ENCODE measurements around the gene TAF8. TPM values are rescaled to one million over a fixed set of nuclear protein-coding genes. Genes with fewer than 3 reads are reported as not detected.
"Not testable (repeated sequence)": the region's sequence is repeated elsewhere in the genome, so short reads cannot be mapped to it uniquely, and the experiment has no call there.

TAF8 gene
- total RNA-seq, 2 donors from 2014 or later, result 20.5 to 25.3 TPM

DNA sequence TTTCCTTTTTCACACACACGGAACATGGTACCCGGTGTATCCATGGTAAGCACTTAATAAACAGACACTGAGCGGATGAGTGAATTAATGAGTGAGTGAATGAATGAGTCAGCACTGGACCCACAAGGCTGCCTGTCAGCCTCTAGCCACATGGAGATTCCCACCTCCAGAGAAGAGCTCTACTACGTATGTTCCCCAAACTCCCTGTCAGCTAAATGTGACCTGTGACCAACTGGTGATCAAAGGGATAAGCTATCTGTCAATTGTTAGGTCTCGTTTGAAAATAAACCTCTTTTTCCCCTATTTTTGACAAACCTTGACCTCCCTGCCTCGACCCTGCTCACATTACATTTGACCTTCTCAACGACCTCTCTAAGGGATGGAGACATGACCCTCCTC is 24.5 kb upstream of the TAF8 start:
- intact Hi-C loops (cut with DNase I), result no loop called here
- DNase-seq, result no peak
- ATAC-seq, result no peak

GRCh38 chr6:42026540-42026939 is 23.8 kb upstream of the TAF8 start:
- intact Hi-C loops (cut with DNase I), result no loop called here
- ATAC-seq (no peak), DNase-seq (no peak)

DNA sequence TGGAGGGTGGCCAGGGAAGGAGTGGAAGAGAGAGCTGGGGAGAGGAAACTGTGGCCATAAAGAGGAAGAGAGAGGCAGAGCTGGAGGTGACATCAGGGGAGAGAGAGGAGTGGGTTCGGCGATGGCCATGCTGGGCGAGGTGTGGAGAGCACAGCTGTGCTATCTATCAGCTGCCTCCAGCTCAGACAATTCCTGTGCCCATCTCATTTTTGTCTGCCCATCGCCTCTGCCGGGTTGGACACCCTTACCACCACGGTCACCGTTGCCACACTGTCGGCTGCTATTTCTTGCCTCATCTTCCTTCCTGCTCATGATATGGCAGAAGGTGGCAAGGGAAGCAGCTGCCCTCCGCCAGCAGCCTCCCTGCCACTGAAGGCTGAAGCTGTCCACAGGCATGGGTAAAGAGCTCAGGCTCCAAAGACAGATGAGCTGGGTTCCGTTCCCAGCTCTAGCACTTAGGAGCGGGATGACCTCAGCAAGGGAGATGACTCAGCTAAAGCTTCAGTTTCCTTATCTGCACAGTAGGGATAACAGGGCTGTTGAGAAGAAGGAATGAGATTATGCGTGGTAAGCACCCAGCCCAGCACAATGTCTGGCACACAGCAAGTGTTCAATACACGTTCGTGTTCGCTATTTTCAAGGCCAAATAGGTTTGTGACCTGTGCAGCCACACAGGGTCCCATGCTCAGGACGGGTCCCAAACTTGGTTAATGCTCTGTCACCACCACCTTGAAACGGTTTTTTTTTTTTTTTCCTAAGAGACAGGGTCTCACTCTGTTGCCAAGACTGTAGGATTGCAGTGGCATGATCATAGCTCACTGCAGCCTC is 21.9 kb upstream of the TAF8 start:
- intact Hi-C loops (cut with DNase I), result no loop called here
- peak; percentile 54 for DNase-seq
- peak; percentile 56 to 91 for ATAC-seq

DNA sequence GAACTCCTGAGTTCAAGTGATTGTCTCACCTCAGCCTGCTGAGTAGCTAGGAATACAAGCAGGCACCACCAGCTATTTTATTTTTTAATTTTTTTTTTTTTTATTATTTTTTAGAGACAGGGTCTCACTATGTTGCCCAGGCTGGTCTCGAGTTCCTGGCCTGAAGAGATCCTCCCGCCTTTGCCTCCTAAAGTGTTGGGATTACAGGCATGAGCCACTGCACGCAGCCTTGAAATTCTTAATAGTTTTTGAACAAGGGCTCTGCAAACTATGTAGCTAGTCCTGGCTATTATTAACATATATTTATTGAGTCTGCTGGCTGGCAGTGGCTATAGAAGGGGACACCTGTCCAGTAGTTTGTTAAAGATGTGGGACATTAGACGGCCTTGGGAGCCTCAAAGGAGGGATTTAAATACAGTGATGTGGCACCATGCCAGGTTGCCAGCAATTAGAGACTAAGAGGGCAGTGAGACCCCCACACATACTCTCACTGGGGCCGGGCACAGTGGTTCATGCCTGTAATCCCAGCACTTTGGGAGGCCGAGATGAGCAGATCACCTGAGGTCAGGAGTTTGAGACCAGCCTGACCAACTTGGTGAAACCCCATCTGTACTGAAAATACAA is 21.1 kb upstream of the TAF8 start:
- DNase-seq (no peak), ATAC-seq (no peak)
- intact Hi-C loops (cut with DNase I), result no loop called here

- intact Hi-C loops (cut with DNase I), result no loop called here
- no peak for ATAC-seq
- DNase-seq, result no peak
Measured at GRCh38 chr6:42029881-42030280, 20.4 kb upstream of the TAF8 start.

DNA sequence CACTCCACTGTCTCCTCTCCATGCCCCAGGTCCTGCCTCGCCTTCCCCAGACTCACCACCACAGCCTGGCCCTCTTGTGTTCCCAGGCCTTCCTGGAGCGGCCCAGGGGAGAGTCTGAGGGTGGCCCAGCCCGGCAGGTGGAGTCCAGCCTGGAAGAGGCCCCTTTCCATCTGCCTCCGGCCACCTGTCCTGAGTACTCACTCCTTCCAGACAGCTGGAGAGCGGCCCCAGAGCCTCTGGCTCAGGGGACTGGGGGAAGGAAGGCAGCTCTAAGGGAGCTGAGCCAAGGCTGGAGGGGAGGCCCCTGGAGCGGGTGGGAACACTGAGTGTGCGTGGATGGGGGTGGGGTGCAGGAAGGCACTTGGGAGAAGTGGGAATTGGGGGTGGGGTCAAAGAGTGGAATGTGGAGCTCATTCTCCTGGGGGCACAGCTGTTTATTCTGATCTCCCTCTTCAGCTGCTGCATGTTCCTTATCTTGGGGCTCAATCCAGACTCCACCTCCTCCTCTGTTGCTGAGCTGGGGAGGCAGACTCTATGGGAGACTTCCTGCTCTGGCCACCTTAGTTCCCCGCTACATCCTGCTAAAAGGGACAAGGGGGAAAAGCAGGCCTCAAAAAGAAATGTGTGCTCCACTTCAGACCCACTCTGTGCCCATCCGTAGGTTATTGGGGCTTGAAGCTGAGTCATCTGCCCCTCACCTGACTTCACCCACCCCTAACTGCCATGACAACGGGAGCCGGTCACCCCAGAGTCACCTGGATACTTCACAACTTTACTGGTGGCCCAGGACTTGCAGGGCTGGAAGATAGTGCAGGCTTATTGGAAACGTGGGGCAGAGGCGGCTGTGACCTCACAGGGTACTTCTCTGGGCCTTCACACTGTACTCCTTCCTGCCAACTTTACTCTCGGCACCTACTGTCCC is 19.5 kb upstream of the TAF8 start:
- ATAC-seq (peak; percentile 39 to 50), DNase-seq (peak; percentile 41)
- intact Hi-C loops (cut with DNase I), result no loop called here

GRCh38 chr6:42032366-42032765 is 18.0 kb upstream of the TAF8 start:
- DNase-seq (no peak), ATAC-seq (no peak)
- intact Hi-C loops (cut with DNase I), result no loop called here

- ATAC-seq; intact Hi-C loops (cut with DNase I); DNase-seq: not testable (repeated sequence)
Measured at GRCh38 chr6:42037669-42038068, 12.7 kb upstream of the TAF8 start.

- ATAC-seq (no peak), DNase-seq (no peak)
- intact Hi-C loops (cut with DNase I), result no loop called here
Measured at GRCh38 chr6:42038163-42038562, 12.2 kb upstream of the TAF8 start.

GRCh38 chr6:42038811-42039408 is 11.4 kb upstream of the TAF8 start:
- intact Hi-C loops (cut with DNase I), result no loop called here
- no peak for DNase-seq
- ATAC-seq, result no peak

GRCh38 chr6:42040856-42041480 is 9.4 kb upstream of the TAF8 start:
- no peak for ATAC-seq
- DNase-seq, result no peak
- intact Hi-C loops (cut with DNase I), result loop anchor here in 1 of 2 donors (5.0 to 10.0 kb wide), 3 partner anchors 106 to 259 kb away; partner anchors contain the start of gene PRICKLE4

- no peak for DNase-seq
- intact Hi-C loops (cut with DNase I), result loop anchor here in 1 of 2 donors (5.0 to 10.0 kb wide), 3 partner anchors 107 to 259 kb away; partner anchors contain the start of gene PRICKLE4
- ATAC-seq, result peak in 1 of 2 donors; percentile 12
Measured at GRCh38 chr6:42041481-42042053, 8.8 kb upstream of the TAF8 start.

GRCh38 chr6:42042108-42042507 is 8.2 kb upstream of the TAF8 start:
- intact Hi-C loops (cut with DNase I), result loop anchor here in 1 of 2 donors (5.0 to 10.0 kb wide), 3 partner anchors 107 to 260 kb away; partner anchors contain the start of gene PRICKLE4
- DNase-seq (no peak), ATAC-seq (no peak)

GRCh38 chr6:42043787-42044475 is 6.4 kb upstream of the TAF8 start:
- intact Hi-C loops (cut with DNase I), result loop anchor here (1.0 to 10.0 kb wide), 5 partner anchors 109 to 263 kb away; partner anchors contain the start of gene PRICKLE4 (in 2 of the 2)
- DNase-seq (peak; percentile 85), ATAC-seq (peak; percentile 61 to 74)

DNA sequence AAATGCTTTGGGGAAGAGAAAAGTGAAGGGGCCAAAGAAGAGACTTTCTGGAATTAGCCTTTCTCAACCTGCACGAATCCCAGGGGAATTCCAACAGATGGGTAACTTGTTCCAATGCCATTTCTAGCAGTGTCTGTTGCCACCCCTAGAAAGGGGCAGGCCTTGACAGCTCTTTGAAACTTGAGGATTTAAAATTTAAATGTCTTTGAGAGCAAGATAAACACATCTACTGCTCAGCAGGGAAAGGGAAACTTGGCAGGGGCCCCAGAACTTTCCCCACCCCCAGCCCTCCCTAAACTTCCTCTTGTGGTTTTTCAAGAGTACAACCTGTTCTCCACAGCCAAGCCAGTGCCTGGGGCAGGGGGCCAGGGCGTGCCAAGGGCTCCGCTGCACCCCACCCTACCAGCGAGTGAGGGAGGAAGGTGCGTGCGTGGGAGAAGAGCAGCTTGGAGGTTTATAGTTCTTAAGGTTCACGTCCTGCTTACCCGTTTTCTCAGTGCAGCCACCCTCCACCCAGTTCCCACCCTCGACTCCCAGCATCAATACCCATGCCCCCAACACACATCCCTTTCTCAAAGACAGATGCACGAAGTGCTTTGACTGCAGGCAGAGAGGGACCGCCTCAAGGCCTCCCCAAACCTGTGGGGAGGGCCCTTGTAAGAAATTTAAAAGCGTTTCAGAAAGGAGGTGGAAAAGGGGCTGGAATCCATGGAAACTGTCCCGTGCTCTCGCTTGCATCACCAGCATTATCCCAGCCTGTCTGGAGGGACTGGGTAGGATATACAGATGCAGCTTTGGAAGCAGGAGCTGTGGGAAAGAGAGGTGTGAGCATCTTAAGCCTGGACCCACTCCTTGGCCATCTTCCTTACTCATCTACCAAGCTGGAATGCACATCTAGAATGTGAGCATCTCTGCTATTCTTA is 4.5 kb upstream of the TAF8 start:
- ATAC-seq (peak; percentile 49 to 71), DNase-seq (peak; percentile 92)
- intact Hi-C loops (cut with DNase I), result loop anchor here (2.0 to 10.0 kb wide), 3 partner anchors 107 to 265 kb away; partner anchors contain the start of gene PRICKLE4 (in 1 of the 2)
